ENCODE results near the gene CDH13. TPM values are rescaled to one million over a fixed set of nuclear protein-coding genes. Genes with fewer than 3 reads are reported as not detected.

CDH13 gene
- total and polyA plus RNA-seq, 2 experiments from 2014 or later, result 2.9 to 4.8 TPM

- Histone ChIP-seq H3K27ac (no peak overlapping the region), H3K9me3 (ENCODE audit: low read depth) (no peaks in the 10 kb centered on the region), H3K27me3 (no peaks in the 10 kb centered on the region), H3K36me3 (no peaks in the 10 kb centered on the region), H3K4me1 (ENCODE audit: low read depth) (peaks cover 8% of the 10 kb centered on the region), H3K4me3 (no peak overlapping the region)
- TF ChIP-seq, protein P1, sequence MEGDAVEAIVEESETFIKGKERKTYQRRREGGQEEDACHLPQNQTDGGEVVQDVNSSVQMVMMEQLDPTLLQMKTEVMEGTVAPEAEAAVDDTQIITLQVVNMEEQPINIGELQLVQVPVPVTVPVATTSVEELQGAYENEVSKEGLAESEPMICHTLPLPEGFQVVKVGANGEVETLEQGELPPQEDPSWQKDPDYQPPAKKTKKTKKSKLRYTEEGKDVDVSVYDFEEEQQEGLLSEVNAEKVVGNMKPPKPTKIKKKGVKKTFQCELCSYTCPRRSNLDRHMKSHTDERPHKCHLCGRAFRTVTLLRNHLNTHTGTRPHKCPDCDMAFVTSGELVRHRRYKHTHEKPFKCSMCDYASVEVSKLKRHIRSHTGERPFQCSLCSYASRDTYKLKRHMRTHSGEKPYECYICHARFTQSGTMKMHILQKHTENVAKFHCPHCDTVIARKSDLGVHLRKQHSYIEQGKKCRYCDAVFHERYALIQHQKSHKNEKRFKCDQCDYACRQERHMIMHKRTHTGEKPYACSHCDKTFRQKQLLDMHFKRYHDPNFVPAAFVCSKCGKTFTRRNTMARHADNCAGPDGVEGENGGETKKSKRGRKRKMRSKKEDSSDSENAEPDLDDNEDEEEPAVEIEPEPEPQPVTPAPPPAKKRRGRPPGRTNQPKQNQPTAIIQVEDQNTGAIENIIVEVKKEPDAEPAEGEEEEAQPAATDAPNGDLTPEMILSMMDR (IDR thresholded peaks at IDR 0.05; ENCODE audit: low read depth, low read length), result no peak
- no peak for DNase-seq (ENCODE audit: low read depth in 1 of 2, low spot score in 1 of 2)
Measured at GRCh38 chr16:83253521-83253920, 626.8 kb downstream of the CDH13 start.

GRCh38 chr16:83258366-83258928 lies 631.7 kb downstream of the CDH13 start:
- Histone ChIP-seq H3K27me3 (no peaks in the 10 kb centered on the region), H3K36me3 (no peaks in the 10 kb centered on the region), H3K4me3 (no peak overlapping the region), H3K27ac (no peak overlapping the region), H3K9me3 (ENCODE audit: low read depth) (no peaks in the 10 kb centered on the region), H3K4me1 (ENCODE audit: low read depth) (no peaks in the 10 kb centered on the region)
- no peak for DNase-seq (ENCODE audit: low read depth in 1 of 2, low spot score in 1 of 2)
- TF ChIP-seq, protein P1 (IDR thresholded peaks at IDR 0.05; ENCODE audit: low read depth, low read length), result no peak

DNA sequence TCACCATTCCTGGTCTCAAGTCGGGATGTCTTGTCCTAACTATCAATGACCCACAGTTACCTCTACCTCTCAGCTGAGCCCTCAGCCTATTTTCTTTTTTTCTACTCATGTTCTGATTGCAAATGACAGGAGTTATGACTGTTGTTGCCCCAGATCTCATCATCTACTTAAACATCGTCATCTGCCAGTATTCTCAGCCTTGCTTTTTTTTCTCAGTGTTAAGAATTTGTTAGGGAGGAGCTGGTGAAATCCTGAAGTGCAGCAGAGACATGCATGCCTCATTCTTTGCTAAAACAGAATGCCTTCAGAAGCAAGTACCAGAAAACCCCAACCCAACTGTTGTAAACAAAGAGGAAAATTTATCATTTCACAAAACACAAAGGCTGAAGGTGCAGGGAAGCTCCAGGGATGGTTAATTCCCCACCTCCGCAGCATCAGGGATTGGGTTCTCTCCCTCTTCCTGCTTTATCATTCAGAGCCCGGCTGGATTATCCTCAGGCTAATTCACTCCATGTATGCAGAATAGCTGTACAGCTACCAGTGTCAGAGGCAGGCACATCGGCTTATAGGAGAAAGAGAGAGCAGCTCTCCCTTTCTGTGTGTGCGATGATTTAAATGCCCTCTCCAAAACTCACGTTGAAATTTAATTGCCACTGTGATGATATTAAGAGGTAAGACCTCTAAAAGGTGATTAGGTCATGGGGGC lies 640.2 kb downstream of the CDH13 start:
- Histone ChIP-seq H3K4me3 (no peak overlapping the region), H3K27me3 (no peaks in the 10 kb centered on the region), H3K4me1 (ENCODE audit: low read depth) (no peaks in the 10 kb centered on the region), H3K9me3 (ENCODE audit: low read depth) (no peaks in the 10 kb centered on the region), H3K36me3 (no peaks in the 10 kb centered on the region), H3K27ac (no peak overlapping the region)
- no peak for DNase-seq (ENCODE audit: low read depth in 1 of 2, low spot score in 1 of 2)
- TF ChIP-seq, protein P1 (IDR thresholded peaks at IDR 0.05; ENCODE audit: low read depth, low read length), result no peak

DNA sequence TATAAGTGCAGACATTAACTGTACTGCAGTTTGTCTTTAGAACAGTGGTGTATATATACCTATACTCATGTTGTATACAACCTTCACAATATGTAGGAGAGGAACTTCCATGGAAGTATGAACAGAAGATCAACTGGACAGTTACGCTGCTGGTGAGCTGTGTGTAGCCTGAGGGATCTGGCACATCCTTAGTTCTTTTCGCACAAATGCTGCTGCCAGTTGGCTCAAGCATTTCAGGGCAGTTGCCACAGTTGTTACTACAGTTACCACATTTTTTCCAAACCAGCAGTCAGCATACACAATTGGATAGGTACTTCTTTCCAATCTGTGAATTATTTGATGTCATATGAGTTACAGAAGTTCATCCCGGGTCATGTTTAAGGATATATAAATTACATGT lies 641.4 kb downstream of the CDH13 start:
- H3K4me1 ChIP-seq (ENCODE audit: low read depth), result no peaks in the 10 kb centered on the region
- H3K27me3 ChIP-seq, result no peaks in the 10 kb centered on the region
- DNase-seq (ENCODE audit: low read depth in 1 of 2, low spot score in 1 of 2), result no peak
- no peak overlapping the region for H3K4me3 ChIP-seq
- no peaks in the 10 kb centered on the region for H3K9me3 ChIP-seq (ENCODE audit: low read depth)
- H3K27ac ChIP-seq, result no peak overlapping the region
- TF ChIP-seq, protein P1 (IDR thresholded peaks at IDR 0.05; ENCODE audit: low read depth, low read length), result no peak
- no peaks in the 10 kb centered on the region for H3K36me3 ChIP-seq

- no peaks in the 10 kb centered on the region for H3K27me3 ChIP-seq
- TF ChIP-seq, protein P1 (IDR thresholded peaks at IDR 0.05; ENCODE audit: low read depth, low read length), result no peak
- H3K36me3 ChIP-seq, result no peaks in the 10 kb centered on the region
- DNase-seq (ENCODE audit: low read depth in 1 of 2, low spot score in 1 of 2), result peak in 1 of 2 donors; percentile 2
- H3K4me3 ChIP-seq, result no peak overlapping the region
- H3K4me1 ChIP-seq (ENCODE audit: low read depth), result no peaks in the 10 kb centered on the region
- no peaks in the 10 kb centered on the region for H3K9me3 ChIP-seq (ENCODE audit: low read depth)
- H3K27ac ChIP-seq, result no peak overlapping the region
Measured at GRCh38 chr16:83269048-83269447, 642.3 kb downstream of the CDH13 start.

All from cardiac muscle cell (in vitro differentiated cells and primary cell).